HFFc6 (cell line): ENCODE data around the gene TBC1D7. TPM values are rescaled to one million over a fixed set of nuclear protein-coding genes. Genes with fewer than 3 reads are reported as not detected.

Source experiments
- DNase-seq: peaks from one replicate; pipeline ENCODE4 v3.0.0-alpha.2; 2018
- H3K27ac Mint-ChIP-seq: 2 replicates; pipeline ENCODE4 v1.8.0; 2020; ENCODE audit warnings: mild to moderate bottlenecking, mixed read lengths
- H3K27me3 Mint-ChIP-seq: 2 replicates; pipeline ENCODE4 v1.8.0; 2021; ENCODE audit warnings: mild to moderate bottlenecking, moderate library complexity, mixed read lengths; ENCODE audit not compliant: insufficient read depth
- H3K36me3 Mint-ChIP-seq: 2 replicates; pipeline ENCODE4 v1.8.0; 2021; ENCODE audit warnings: low read depth, mixed read lengths
- H3K4me1 Mint-ChIP-seq: 2 replicates; pipeline ENCODE4 v1.8.0; 2020; ENCODE audit warnings: low read depth, mixed read lengths
- H3K4me3 Mint-ChIP-seq: 2 replicates; pipeline ENCODE4 v1.8.0; 2020; ENCODE audit warnings: mild to moderate bottlenecking, moderate library complexity, mixed read lengths
- H3K9me3 Mint-ChIP-seq: 2 replicates; pipeline ENCODE4 v1.8.0; 2020; ENCODE audit warnings: mild to moderate bottlenecking, mixed read lengths
- CTCF ChIP-seq: fragments of 200-600 bp; sonication (generic); IDR thresholded peaks from 2 replicates; pipeline ENCODE4 v1.5.0; 2021; ENCODE audit warnings: antibody characterized with exemption, mild to moderate bottlenecking
- total RNA-seq, 6 experiments: library from RNA; stranded (reverse); fragmentation: NEBNext Ultra II Directional; extraction: Animal tissue kit (Norgen Biotek cat#: 25700); gene quantifications; 2 replicates in 1 of 6; 3 replicates in 5 of 6; pipeline ENCODE4 v1.2.3, GENCODE V29; 2021

The TBC1D7 gene
- total RNA-seq, 6 experiments from 2014 or later, result 11.5 to 15.1 (median 14.6) TPM

- no peak for DNase-seq
- Mint-ChIP-seq H3K27me3 (no peaks in the 10 kb centered on the region; the same call in 1 of the 2 replicates), H3K9me3 (no peaks in the 10 kb centered on the region), H3K27ac (no peak overlapping the region), H3K4me3 (no peak overlapping the region), H3K4me1 (peaks cover 1% of the 10 kb centered on the region; the same call in 1 of the 2 replicates), H3K36me3 (peaks cover 30% of the 10 kb centered on the region)
- no peak for TF ChIP-seq CTCF
Observed at GRCh38 chr6:13296536-13296997, 31.8 kb downstream of the TBC1D7 start.

- H3K27ac Mint-ChIP-seq, result no peak overlapping the region
- no peaks in the 10 kb centered on the region; the same call in 1 of the 2 replicates for H3K27me3 Mint-ChIP-seq
- H3K9me3 Mint-ChIP-seq, result no peaks in the 10 kb centered on the region
- no peak for TF ChIP-seq CTCF
- H3K36me3 Mint-ChIP-seq, result peaks cover 23% of the 10 kb centered on the region
- DNase-seq, result no peak
- no peaks in the 10 kb centered on the region for H3K4me1 Mint-ChIP-seq
- no peak overlapping the region for H3K4me3 Mint-ChIP-seq
Observed at GRCh38 chr6:13295576-13295975, 32.8 kb downstream of the TBC1D7 start.

GRCh38 chr6:13294499-13295069 is 33.8 kb downstream of the TBC1D7 start:
- Mint-ChIP-seq H3K4me3 (no peak overlapping the region), H3K9me3 (no peaks in the 10 kb centered on the region), H3K27ac (no peak overlapping the region), H3K27me3 (no peaks in the 10 kb centered on the region; the same call in 1 of the 2 replicates), H3K36me3 (peaks cover 29% of the 10 kb centered on the region), H3K4me1 (no peaks in the 10 kb centered on the region)
- DNase-seq, result no peak
- no peak for TF ChIP-seq CTCF

- Mint-ChIP-seq H3K27ac (no peak overlapping the region), H3K9me3 (no peaks in the 10 kb centered on the region), H3K4me3 (no peak overlapping the region), H3K27me3 (no peaks in the 10 kb centered on the region; the same call in 1 of the 2 replicates), H3K4me1 (no peaks in the 10 kb centered on the region), H3K36me3 (peaks cover 34% of the 10 kb centered on the region)
- TF ChIP-seq CTCF, result no peak
- DNase-seq, result no peak
Observed at GRCh38 chr6:13292774-13293173, 35.6 kb downstream of the TBC1D7 start.

- DNase-seq, result no peak
- Mint-ChIP-seq H3K4me1 (no peaks in the 10 kb centered on the region), H3K27me3 (peaks cover 4% of the 10 kb centered on the region), H3K9me3 (peaks cover 10% of the 10 kb centered on the region; the same call in 1 of the 2 replicates), H3K27ac (no peak overlapping the region), H3K4me3 (no peak overlapping the region), H3K36me3 (peaks cover 45% of the 10 kb centered on the region)
- TF ChIP-seq CTCF, result no peak
Observed at GRCh38 chr6:13290335-13290734, 38.0 kb downstream of the TBC1D7 start.
